Fibroblast of the conjunctiva (primary cell): Measurements from ENCODE around the gene PRKD2.
"Not testable (repeated sequence)": the region's sequence is repeated elsewhere in the genome, so short reads cannot be mapped to it uniquely, and the experiment has no call there.

ENCODE experiments used
- DNase-seq: peaks from one replicate; pipeline ENCODE4 v3.0.0-alpha.2; 2010; ENCODE audit warnings: low read depth

Gene PRKD2

DNA sequence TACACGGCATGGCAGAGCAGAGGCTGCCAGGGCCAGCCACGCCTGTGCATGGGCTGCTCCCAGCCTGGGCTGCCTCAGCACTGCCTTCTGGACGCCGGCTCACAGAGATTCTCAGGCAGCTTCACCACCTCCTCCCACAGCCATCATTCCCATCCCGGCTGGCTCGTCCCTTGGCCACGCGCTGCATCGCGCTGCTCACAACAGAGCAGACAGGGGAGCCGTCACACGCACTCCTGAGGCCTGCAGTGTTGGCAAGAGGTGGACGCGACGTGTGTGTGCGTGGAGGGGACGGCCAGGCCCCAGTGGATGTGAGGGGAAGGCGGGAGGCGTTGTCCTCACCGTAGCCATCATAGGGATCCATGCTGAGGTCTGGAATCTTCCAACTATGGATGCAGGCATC lies 7.6 kb upstream of the PRKD2 start:
- no peak for DNase-seq

DNA sequence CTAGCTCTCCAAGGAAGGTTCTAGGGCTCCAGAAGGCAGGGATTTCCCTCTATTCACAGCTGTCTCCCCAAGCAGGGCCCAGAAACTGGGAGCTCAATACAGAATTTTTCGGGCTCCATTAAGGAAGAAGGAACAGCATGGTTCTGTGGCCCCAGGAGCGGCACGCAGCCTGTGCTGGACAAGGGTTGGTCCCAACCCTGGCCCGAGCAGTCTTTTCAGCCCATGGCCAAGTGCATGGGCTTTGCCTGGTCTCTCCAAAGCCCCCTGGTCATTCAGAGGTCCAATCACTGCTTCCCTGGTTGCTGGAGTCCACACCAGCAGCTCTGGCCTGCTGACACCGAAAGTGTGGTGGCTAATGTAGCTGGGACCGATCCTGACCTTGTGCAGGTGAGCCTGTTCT lies 6.6 kb upstream of the PRKD2 start:
- DNase-seq = no peak

DNA sequence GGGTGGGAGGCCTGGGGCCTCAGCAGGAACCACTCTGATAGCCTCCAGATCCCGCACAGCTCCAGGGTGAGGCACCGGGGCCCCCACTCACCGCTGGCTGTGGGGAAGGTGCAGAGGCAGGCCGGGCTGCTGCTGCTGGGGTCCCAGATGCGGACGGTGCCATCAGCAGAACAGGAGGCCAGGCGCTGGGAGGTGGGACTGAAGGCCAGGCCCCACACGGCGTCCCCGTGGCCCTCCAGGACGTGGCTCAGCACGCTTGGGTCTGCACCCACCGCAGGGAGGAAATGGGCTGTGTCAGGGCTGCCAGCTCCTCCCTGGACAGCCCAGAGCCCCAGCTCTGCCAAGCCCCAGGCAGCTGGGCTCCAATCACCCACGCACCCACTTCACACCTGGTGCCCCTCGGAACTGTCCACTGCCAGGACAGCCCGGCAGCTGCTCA lies 6.1 kb upstream of the PRKD2 start:
- no peak for DNase-seq

DNA sequence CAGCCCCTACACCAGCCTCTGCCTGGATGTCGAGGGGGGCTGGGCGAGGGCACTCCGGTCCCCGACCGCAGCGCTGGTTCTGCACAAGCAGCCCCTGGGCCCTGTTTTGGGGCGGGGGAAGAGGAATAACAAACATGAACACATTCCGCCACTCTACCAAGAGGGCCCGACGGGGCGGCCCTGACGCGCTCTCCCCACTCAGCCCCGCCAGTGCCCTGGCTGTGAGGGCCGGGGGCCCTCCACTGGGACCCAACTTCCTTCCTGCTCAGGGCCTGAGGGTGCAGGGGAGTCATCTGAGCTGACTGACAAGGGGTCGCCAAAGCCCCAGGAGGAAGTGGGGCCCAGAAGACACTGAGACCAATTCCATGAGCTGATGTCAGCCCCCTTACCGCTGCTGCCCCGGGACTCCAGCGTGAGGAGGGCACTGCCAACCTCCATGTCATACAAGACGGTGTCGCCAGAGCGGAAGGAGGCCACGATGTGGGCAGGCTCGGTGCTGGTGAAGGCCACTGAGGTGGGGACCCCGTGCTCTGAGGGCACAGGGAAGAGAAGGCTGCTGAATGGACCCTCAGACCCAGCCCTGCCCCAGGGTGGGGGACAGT lies 5.6 kb upstream of the PRKD2 start:
- DNase-seq = no peak

DNA sequence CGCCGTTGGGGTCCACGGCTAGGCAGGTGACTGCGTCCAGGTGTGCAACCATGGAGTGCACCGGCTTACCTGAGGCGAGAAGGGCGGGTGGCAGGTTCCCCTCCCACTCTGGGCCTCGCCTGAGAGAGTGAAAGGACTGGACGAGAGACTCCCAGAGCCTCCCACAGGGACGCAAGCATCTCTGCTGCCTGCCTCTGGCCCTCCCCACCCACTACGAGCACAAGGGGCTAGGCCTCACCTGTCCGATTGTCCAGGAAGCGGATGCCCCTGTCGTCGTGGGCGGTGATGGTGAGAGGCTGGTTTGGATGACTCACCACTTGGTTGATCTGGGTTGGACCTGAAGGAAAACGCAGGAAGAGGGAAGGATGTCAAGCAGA lies 5.1 kb upstream of the PRKD2 start:
- no peak for DNase-seq

DNA sequence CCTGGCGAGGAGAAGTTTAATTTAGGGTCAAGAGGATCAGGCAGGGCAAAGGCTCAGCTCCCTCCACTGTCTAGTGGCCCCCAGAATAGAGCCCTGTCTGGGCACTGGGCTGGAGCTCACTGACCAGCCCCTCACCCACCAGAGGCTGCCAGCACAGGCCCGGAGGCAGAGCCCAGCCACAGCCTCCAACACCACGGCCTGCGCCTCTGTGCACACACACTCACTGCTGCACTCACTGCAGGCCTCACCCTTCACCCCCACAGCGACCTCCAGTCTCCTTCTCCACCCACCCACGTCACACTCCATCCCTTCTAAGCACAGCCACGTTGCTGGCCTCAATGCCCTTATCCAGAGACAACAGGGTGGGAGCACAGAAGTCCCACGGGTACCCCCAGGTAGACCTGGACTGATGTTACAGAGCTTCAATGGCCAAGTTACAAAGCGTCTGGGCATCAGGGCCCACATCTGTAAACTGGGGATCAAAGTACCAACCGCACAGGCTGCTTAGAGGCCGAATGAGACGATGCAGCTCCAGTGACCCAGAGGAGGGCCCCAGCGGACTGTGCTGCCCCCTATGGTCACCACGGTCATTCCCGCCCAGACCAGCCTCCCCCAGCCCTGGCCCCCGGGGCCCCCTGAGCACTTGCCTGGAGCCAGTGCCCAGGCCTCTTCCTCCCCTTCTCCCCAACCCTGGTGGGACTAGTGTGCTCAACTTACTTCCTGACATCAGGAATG lies 4.5 kb upstream of the PRKD2 start:
- DNase-seq = no peak

DNA sequence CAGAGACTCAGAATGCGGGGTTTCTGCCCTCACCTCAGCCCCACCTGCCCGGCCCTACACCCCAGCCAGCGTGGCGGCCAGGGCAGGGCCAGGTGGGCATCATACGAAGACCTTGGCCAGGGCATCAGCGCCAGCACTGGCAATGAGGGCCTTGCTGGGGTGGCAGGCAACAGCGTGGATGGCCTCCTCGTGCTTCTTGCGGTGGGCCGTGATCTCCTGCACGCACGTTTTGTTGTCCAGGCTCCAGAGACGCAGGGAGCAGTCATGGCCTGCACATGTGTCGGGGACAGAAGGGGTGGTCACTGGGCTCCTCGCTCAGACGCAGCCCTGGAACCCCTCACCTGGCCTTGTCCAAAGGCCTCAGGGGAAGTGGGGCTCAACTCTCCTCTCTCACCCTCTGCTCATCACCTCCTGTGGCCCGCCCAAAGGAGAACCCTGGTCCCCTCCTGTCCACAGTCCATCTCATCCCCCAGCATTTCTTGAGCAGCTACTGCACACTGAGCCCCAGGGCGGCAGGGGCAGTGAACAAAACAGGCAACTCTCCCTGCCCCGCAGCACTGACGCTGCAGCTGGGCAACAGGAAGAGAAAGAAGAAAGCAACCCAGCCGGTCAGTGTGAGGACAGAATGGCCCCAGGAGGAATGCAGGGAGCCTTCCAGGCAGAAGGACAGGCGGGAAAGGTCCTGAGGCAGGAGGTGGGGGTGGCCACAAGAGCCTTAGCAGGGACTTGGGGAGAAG lies 3.8 kb upstream of the PRKD2 start:
- no peak for DNase-seq

DNA sequence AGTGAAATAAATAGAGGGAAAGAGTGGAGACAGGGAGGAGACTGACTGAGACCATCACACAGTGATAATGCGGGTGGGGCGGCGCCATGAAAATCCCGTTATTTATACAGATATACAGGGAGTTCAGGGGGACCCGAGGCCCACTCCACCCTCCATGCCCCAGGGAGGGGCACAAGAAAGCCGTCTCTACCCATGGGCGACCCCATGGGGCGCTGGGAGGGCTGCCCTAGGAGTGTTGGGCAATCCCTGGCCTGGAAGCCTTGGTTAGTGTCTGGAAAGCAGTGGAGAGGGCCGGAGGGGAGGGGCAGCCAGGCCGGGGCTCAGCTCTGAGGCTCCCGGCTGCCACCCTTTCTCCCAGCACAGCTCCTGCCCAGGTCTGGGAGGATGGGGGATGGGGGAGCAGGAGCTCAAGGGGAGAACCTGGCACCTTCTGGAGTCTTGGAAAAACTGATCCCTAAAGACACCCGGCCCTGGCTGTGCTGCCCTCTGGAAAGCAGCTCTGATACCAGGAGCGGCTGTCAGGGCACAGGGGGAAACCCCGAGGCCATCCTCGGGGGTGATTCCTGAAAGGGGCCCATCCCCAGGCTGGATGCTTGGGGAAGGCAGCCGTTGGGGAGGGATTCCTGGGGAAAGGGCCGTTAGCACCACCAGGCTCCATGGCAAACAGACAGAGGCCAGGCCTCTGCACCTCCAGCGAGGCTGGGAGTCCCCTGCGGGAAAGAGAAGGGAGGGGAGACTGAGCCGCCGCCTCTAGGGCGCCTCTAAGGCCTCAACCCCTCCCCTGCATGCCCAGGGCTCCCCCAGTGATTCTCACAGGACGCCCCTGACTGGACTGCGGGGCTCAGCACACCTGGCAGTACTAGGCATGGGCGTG lies 3.0 kb upstream of the PRKD2 start:
- no peak for DNase-seq

DNA sequence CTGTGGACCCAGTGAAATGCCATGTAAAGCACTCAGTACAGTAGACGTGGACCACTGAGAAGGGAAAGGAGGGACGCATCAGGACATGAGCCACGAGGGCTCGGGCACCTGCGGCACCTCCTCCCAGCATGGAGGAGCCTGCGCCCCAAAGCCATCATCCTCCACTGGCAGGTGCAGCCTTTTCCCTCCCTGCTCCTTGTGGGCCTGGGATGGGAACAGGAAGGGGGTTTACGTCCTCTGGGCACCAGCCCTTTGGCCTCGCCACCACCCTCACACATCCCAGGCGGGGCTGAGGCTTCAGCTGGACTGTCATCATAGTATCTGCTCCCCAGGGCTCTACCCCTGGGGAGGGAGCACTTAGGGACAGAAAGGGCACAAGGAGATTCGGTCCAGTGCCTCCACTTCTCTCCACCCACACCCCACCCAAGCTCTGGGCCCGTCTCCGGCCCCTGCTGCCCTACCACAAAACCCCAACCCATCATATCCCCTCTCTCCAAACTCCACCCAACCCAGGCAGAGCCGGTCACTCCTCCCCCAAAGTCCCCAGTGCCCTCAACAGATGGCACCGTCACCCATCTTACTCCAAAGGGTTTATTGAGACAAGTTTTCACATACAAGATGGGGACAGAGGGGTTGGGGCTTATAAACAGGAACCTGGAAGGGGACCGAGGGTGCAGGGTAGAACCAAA lies 2.2 kb upstream of the PRKD2 start:
- no peak for DNase-seq

DNA sequence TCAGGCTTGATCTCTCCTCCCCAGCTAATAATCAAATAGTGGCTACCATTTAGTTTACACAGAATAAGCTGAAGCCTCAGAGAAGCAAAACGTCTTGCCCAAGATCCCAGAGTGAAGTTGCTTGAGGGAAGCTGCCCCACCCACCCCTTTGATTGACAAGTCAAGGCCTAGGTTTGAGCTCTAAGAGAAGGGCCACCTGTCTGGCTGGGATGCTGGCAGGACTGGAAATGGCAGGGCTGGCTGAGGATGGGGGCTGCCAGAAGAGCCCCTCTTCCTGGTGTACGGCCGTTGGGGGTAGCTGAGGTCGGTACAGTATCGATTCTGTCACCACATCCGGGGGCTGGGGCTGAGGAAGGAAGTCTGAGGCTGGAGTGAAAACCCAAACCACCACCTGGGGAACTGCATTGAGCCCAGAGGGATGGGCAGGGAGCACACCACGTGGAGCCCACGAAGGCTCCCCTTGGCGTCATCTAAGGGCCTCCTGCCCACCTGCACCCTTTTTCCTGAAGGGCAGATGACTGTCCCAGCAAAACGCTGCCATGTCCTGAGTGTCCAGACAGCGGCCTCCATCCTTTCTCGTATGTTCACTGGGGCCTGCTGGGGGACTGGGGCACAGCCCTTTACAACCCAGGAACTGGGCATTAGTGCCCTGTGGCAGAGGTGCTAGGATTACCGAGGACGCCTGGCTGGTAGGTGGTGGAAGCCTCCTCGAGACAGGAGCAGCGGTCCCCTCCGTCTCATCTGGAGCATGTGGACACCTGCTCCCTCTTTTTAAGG lies 1.4 kb upstream of the PRKD2 start:
- no peak for DNase-seq

DNA sequence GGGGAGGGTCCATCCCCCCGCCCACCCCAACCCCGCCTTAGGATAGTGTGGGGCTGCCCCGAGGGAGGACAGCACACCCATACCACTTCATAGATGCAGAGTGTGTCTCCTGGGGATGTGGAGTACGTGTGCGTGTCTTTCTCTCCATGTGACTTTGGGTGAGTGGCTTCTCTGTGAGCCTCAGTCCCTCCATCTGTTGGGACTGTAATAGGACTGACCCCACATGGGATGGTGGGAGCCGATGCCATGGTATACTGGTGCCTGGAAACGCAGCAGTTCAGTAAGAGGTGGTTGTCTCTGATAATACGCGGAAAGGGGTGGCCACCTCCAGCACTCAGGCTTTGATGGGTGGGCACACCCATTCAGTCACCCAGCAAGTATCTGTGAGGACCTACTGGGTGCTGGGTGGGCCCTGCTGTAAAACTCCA lies 816 bp upstream of the PRKD2 start:
- DNase-seq = no peak

DNA sequence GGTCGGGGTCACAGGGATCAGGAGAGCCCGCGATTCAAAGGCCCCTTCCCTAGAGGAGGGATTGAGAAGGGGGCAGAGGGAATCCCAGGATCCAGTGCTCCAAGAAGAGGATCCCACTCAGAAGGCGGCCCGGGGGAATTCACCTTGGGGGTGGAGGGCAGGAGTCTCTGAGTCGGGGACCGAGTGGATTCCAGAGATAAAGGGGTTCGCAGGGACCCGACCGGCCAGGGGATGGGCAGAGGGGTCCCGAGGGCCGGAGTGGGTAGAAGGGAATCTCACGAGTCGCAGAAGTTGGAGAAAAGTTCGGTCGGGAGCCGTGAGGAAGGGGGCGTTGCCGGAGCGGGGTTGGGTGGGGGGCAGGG lies 261 bp downstream of the PRKD2 start:
- no peak for DNase-seq

DNA sequence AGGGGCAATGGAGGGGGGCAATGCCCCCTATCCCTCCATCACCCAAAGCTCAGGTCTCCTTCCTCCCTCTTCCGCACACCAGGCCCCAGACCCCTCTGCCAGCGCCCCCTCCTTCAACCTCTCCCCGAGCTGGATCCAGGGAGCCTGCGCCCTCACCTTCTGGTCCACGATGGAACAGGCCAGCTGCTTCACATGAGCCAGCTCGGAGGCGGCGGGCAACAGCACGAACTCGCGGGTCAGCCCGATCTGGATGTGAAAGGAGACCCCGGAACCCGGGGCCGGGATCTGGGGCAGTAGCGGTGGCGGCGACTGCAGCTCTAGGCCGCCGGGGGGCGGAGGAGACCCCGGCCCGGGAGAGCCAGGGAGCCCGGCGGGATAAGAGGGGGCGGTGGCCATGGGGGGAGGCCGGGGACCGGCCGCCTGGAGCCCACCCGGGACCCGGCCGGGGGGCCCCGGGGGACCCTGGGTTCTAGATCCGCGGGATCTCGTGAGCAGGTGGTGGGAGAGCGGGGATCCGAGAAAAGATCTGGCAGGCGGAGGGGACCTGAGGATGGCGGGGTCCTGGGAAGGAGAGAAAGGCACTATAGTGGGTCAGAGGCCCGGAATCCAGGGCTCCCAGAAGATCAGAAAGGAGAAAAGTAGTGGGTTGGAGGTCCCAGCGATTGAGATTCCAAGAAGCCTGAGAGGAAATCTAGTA lies 791 bp downstream of the PRKD2 start:
- no peak for DNase-seq

DNA sequence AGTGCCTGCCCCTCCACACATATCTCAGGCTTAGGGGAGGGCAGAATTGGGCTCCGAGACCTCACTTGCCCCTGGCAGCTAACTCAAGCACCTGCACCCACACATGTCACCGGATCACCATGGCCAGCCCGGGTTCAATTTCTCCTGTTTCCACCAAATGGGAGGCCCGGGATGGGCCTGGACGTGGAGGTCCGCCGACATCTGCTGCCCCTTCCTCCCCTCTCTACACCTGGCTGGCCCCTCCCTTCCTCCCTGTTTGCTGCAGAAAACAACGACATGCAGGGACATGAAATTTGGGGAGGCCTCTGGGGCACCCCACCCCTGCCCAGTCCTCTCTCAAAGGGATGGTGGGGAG lies 1.3 kb downstream of the PRKD2 start:
- DNase-seq = no peak

DNA sequence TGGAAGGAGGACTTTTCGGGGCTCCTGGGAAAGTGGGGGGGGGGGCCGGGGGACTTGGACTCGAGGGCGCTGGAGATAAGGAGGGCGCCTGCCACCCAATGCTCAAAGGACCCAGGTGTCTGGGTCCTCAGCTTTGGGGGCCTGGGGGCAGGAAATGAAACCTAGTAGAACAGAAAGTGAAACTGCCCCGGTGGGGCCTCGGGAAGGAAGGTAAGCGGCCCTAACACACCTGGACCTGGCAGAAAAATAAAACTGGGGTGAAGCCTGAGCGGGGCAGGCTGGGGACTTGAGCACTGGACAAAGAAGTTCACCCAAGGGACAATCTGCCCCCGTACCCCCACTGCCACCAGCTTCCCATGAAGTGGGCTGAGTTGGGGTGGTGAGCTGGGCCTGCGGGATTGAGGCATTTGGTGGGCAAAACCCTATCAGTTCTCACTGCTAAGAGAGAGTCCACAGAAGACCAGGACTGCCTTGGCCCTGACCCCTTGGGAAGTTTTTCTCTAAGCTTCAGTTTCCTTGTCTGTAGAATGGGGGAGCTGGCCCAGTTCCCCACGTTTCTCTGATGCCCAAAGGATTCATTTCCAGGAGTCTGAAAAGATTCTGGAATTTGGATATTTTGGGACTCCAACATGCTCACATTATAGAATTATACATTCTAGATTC lies 2.3 kb downstream of the PRKD2 start:
- DNase-seq = no peak

DNA sequence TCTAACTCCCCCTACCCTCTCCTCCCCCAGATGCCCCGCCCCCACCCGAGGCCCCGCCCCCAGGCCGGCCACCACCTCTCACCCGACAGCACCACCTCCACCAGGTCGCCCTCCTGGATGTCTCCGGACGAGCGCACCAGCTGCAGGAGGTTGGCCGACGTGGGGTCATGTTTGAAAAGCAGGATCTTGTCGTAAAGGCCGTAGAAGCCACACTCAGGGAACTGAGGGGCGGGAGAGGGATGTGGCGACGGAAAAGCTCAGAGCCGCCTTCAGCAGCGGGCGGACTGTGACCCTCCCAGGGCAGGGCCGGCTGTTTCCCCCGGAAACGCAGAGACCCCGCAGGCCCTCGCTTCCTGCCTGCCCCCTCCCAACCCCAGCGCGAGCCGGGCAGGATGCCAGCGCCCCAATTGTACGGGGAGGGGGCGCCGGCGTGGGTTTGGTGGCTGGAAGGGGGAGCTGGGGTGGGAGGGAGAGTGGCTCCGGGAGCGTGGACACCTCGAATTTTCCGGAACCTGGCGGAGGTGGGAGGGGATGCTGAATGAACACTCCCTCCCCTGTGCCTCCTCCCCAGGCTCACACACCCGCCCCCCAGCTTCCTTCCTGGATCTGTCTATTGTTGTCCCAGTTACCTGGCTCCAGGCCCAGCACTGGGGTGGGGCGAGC lies 3.0 kb downstream of the PRKD2 start:
- DNase-seq = peak; percentile 73

DNA sequence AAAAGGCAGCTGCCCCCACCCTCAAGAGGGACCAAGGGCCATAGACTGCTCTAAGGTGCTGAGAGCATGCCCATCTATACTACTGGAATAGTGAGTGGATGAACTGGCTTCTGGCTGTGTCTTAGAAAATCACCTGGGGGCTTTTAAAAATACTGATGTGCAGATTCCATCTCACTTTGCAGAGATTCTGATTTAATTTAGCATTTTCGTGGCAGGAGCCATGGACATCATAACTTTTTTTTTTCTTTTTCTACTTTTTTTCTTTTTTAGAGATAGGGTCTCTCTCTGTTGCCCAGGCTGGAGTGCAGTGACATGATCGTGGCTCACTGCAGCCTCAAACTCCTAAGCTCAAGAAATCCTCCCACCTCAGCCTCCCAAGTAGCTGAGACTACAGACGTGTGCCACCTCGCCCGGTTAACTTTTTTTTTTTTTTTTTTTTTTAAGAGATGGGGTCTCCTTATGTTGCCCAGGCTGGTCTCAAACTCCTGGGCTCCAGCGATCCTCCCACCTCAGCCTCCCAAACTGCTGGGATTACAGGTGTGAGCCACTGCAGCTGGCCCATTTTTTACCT lies 4.1 kb downstream of the PRKD2 start:
- DNase-seq = not testable (repeated sequence)

DNA sequence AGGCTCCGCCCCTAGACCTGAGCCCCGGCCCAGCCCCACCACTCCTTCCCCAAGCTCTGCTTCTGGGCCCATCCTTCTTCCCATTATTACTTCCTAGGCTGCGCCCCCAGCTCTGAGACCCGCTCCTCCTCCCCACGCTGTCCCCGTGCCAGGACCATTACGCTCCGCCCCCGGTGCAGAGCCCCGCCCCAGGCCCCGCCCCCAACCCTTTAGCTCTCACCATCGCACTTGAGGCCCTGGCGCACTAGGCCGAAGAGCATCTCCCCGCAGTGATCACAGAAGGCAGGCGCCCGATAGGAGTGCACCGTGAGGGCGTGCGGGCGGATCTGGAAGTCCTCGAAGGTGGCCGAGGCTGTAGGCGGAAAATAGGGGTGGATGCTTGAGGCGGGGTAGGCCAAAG lies 6.2 kb downstream of the PRKD2 start:
- DNase-seq = no peak
